SH-SY5Y (cell line): ENCODE data around the gene PCDH9.

Source experiments
- GATA2 ChIP-seq: IDR thresholded peaks from 2 replicates; pipeline ENCODE4 v1.6.1; 2011; ENCODE audit warnings: mild to moderate bottlenecking, low read depth, low read length
- GATA3 ChIP-seq: IDR thresholded peaks from 2 replicates; pipeline ENCODE4 v1.6.1; 2011; ENCODE audit warnings: low read depth, mild to moderate bottlenecking, low read length, moderate library complexity

DNA sequence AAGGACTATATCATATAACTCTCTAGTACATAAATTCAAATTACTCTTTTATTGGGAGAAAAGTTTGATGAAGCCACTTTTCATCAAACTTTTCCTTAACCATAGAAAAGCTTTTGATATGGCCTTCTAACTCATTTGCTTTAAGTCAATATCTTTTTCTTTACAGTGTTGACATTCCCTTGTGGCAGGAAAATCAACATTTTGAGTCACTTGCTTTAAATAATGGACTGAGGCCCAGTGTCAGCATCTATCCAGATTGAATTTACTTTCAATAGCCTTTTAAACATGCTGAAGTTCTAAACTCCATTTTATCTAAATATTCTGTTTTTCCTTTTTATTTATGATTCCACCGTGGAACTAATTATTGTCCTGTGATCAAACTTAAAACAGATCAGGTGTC, 62.7 kb downstream of the PCDH9 start:
- TF ChIP-seq GATA2 (no peak), GATA3 (no peak)
